NCI-H1694 (cell line): Measurements from ENCODE around the gene PCSK6.

Experiments used
- DNase-seq: peaks from one replicate; lab custom pipeline; 2025; lab: John Stamatoyannopoulos, UW

The PCSK6 gene

DNA sequence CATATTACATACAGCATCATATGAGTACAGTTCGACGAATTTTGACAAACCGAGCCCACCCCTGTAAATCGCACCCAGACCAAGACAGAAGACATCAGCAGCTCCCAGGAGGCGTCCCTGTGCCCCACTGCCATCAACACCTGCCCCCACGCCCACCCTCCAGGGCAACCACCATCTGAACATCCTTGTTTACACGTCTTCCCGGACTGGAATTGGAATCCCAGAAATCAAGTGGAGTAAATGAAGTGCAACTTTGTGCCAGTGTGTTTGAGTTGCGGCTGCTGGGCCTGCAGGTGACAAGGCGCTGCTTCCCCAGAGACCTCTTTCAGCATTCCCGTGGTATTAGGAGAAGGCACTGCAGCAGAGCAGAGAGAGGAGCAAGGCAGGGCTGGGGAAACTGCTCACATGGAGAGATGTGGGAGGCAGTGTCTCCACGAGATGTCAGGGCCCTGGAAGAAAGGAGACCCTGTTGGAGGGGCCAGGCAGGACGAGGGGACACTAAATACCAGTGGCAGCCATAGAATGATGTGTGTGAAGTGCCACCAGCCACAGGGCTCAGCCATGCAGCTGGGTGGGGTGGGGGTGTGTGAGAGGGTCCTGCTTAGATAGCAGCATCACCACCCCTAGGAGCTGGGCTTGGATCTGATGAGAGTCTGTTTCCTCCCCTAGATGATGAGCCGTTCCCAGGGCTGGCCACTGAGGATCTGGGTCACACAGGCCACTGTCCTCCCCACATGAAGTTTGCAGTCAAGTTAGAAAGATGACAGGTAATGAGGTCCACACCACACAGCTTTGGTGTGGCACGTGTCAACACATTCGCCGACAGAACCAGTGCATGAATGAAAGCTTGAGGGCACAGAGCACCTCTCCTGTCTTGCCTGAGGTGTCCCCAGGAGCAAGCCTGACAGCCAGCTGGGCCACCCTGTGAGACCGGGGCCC is 33.4 kb upstream of the PCSK6 start:
- no peak for DNase-seq

DNA sequence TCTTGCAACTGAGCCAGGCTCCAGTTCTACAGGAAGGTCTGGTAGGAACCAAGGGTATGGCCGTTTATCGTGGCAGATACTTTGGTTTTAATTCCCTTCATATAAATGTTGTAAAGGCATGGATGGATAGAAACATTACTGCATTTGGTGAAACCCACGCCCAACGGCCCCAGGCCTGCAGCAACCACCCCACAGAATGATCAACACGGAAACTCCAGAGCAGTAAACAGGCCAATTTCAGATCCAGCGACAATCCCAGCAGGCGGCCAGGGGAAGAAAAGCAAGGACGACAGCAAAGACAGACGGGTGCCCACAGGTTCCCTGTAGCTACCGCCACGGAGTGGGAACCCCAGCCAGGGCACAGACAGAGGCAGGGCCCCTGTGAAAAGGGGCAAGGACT is 32.6 kb upstream of the PCSK6 start:
- DNase-seq: no peak

DNA sequence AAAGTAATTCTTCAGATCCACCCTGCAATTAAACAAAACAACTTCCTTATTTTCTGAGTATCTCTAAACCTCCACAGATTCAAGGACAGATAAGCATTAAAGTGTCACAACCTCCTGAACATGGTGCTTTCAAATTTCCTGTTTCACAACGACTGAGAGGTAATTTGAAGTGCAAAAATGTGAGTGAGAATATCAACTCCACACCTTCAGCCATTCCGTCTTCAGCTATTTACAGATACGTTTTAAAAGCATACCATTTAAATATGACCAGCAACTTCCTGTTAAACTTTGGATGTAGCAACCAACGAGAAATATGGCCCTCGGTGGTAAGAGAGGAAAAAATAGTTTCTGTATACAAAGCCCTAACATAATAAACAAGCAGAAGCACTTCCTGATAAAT is 32.1 kb upstream of the PCSK6 start:
- no peak for DNase-seq

- no peak for DNase-seq
Observed at GRCh38 chr15:101521069-101521468, 31.6 kb upstream of the PCSK6 start.

DNA sequence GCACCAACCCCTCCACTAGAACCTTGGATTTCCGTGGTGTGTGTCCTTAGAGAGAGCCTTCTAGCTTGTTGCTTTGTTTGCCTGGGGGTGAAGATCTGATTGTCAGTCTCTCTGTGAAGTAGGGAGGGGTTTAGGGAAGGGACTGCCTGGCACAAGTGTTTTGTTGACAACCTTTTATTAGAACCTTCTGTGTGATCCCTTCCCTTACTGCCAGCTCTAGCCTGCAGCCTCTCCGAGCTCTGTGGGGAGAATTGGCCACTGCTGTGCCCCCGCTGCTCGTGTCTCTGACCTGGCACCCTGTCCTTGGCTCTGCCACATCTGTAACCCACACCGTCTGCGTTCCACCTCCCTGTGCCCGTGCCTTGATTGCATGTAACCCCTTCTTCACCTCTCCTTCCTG is 30.9 kb upstream of the PCSK6 start:
- no peak for DNase-seq

GRCh38 chr15:101517504-101517903 is 28.0 kb upstream of the PCSK6 start:
- DNase-seq: no peak

- no peak for DNase-seq
Observed at GRCh38 chr15:101514318-101514717, 24.8 kb upstream of the PCSK6 start.

DNA sequence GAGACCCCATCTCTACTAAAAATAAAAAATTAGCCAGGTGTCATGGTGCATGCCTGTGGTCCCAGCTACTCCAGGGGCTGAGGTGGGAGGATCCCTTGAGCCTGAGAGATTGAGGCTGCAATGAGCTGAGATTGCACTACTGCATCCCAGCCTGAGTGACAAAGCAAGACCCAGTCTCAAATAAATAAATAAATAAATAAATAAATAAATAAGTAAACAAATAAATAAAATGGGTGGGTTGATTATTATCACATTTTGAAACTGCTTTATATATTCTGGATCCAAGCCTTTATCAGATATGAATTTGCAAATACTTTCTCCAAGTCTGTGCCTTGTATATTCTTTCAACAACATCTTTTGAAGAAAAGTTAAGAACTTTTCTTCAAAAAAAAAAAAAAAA is 22.2 kb upstream of the PCSK6 start:
- DNase-seq: no peak

DNA sequence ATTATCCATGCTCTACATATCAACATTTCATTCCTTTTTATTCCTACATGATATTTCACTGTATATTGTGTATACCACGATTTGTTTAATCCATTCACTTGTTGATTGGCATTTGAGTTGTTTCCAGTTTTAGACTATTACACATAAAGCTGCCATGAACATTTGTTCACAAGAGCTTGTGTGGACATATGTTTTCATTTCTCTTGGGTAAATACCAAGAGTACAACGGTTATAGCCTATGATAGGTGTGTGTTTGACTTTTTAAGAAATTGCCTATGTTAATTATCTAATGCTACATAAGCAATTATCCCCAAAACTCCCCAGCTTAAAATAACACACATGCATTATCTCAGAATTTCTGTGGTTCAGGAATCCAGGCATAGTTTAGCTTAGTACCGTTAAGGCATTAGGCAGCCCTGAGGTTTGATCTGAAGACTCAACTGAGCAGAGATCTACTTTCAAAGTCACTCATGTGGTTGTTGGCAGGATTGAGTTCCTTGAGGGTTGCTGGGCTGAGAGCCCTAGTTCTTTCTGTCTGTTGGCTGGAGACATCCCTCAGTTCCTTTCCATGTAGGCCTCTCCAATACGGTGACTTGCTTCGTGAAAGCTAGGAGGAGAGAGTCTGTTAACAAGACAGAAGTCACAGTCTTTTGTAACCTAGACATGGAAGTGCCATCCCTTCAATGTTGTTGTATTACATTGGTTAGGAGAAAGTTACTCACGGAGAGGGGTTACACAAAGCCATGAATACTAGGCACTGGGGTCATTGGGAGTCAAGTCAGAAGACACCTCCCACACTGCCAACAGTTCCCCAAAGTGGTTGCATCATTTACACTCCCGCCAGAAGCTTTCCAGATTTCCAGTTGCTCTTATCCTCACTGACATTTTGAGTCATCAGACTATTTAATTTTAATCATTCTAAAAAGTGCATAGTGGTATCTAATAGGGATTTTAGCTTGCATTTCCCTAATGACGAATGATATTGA is 21.0 kb upstream of the PCSK6 start:
- DNase-seq: no peak

- DNase-seq: no peak
Observed at GRCh38 chr15:101509279-101509678, 19.8 kb upstream of the PCSK6 start.

- no peak for DNase-seq
Observed at GRCh38 chr15:101506491-101506890, 17.0 kb upstream of the PCSK6 start.

DNA sequence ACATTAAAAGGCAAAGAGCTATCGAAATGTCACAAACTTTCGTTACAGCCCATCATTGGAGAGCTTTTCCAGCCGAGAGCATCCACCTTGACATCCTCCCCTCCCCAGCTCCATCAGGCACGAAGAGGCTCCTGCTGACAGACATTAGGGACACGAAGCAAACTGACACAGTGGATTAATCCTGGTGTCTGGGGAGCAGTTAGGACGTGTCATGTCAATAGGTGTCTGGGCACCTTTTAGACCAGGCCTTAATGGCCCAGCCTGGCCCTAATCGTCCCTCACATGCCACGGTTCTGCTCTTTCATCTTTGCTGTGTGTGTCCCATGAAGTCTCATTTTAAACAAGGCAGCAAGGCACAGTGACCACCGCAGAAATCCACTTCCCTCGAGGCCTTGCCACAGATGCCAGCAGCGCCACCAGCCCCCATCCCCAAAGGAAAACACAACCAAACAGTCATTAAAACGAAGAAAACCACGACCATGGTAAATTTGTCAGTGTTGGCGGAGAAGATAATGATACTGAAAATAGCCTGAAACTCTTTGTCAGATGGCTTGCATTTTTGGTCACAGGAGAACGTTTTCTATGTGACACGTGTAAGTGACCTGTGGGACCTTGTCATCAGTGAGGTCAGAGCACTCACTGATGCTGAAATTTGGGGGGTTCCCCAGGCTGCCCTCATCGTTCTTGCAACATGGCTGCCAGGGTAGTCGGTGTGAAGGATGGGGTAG is 16.3 kb upstream of the PCSK6 start:
- no peak for DNase-seq

DNA sequence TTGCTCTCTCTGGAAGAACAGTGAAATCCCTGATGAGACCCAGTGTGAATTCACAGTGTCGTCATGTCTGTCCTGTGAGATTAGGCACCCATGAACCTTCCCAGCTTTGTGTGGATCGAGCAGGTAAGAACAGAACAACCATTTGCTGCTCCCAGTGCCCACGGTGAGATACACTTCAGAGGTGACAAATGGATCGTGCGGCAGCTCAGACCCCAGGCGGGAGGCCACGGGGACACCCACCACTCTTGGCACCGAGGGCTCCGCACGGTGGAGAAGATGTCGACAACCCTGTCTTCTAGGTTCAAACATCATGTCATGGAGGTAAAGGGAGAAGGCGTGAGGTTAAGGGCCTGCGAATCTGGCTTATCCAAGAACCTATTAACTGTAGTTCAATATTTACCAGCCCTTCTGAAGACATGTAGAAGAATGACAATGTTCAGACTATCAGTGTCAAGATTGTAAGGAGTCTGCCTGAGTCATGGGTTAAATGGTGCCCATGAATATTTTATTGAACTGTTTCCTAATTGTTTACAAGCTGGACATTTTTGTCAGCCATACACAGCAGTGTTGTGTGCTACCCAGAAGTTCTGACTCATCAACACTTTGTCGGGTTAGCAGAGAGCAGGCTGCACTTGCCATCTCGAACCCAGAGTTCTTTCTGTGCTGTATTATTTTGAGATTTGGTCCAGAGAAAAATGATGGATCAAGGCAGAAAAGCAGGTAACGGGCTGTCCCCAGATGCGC is 15.5 kb upstream of the PCSK6 start:
- DNase-seq: no peak

- no peak for DNase-seq
Observed at GRCh38 chr15:101504373-101504772, 14.9 kb upstream of the PCSK6 start.

DNA sequence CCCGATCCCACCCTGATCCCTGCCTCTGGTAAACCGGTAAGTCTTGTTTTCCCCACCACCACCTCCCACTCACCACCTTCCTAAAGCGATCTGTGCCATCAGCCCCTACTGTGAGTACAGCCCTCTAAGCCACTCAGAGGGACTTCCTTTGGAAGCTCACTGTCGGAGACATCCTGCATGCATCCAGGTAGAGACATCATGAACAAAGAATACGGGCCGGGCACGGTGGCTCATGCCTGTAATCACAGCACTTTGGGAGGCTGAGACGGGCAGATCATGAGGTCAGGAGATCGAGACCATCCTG is 13.7 kb upstream of the PCSK6 start:
- no peak for DNase-seq

- no peak for DNase-seq
Observed at GRCh38 chr15:101502572-101503295, 13.2 kb upstream of the PCSK6 start.

- DNase-seq: peak; percentile 1
Observed at GRCh38 chr15:101501703-101502373, 12.3 kb upstream of the PCSK6 start.

- no peak for DNase-seq
Observed at GRCh38 chr15:101500865-101501551, 11.5 kb upstream of the PCSK6 start.

DNA sequence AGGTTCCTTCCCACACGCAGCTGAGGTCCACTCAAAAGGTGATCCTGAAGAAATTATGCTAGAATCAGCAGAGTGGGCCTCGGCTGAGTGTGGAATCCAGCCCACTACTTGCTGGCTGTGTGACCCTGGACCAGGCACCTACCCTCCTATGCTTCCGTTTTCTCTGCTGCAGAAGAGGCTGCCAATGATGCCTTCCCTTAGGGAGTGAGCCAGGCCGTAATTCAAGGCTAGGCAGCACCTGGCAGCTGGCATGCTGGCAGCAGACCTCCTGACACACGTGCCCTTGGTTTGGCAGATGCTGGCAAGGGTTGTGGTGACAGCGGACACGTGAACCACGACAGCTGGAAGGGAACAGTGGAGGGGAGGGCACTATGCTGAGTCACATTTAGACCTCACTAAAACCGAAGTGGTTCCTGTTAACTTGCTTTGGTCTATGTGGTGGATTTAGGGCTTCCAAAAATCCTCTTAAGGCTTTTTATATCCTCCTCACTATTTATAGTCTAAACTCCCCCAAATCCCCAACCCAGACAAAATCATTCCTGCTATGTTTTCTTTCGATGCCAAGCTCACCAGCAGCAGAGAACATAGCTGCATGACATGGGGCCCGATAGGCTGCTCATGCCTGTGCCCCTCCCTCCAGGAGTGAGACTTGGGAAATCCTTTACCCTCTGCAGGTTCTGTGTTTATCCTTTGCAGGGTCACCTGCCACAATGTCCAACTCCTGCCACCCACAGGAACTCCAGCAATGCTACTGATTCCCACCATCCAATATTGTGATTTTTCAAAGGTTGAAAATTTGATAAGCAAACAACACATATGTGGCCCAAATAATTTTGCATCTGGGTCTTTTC is 10.6 kb upstream of the PCSK6 start:
- DNase-seq: peak; percentile 19
